Germinal center (tissue), 1 donor: ENCODE results near the gene LTBP1.
A peak's percentile ranks its signal among the peaks of the same experiment; 100 is the strongest.
"Not testable (repeated sequence)": the region's sequence is repeated elsewhere in the genome, so short reads cannot be mapped to it uniquely, and the experiment has no call there.

Experiments
- DNase-seq: peaks from one replicate; pipeline ENCODE4 v3.0.0; 2012; ENCODE audit warnings: mixed read lengths, low spot score

Gene LTBP1

GRCh38 chr2:33047939-33048338, 101.2 kb downstream of the LTBP1 start:
- DNase-seq: no peak

- DNase-seq: peak; percentile 21
Measured at GRCh38 chr2:33051586-33052360, 105.0 kb downstream of the LTBP1 start.

- no peak for DNase-seq
Measured at GRCh38 chr2:33052361-33052735, 105.6 kb downstream of the LTBP1 start.

- not testable (repeated sequence) for DNase-seq
Measured at GRCh38 chr2:33052795-33053194, 106.0 kb downstream of the LTBP1 start.

- no peak for DNase-seq
Measured at GRCh38 chr2:33056170-33056569, 109.4 kb downstream of the LTBP1 start.

- not testable (repeated sequence) for DNase-seq
Measured at GRCh38 chr2:33057307-33058028, 110.7 kb downstream of the LTBP1 start.

GRCh38 chr2:33058716-33059470, 112.1 kb downstream of the LTBP1 start:
- DNase-seq: no peak

- no peak for DNase-seq
Measured at GRCh38 chr2:33059471-33060156, 112.9 kb downstream of the LTBP1 start.

GRCh38 chr2:33060405-33060804, 113.7 kb downstream of the LTBP1 start:
- no peak for DNase-seq

GRCh38 chr2:33062665-33063250, 116.0 kb downstream of the LTBP1 start:
- DNase-seq: no peak

GRCh38 chr2:33064349-33064801, 117.6 kb downstream of the LTBP1 start:
- DNase-seq: no peak

- no peak for DNase-seq
Measured at GRCh38 chr2:33067598-33067997, 120.8 kb downstream of the LTBP1 start.

- DNase-seq: no peak
Measured at GRCh38 chr2:33068261-33068660, 121.5 kb downstream of the LTBP1 start.

GRCh38 chr2:33069894-33070651, 123.3 kb downstream of the LTBP1 start:
- no peak for DNase-seq

GRCh38 chr2:33071591-33071990, 124.8 kb downstream of the LTBP1 start:
- no peak for DNase-seq

GRCh38 chr2:33072614-33073013, 125.9 kb downstream of the LTBP1 start:
- DNase-seq: no peak

- no peak for DNase-seq
Measured at GRCh38 chr2:33073018-33073417, 126.3 kb downstream of the LTBP1 start.

- no peak for DNase-seq
Measured at GRCh38 chr2:33074197-33074596, 127.4 kb downstream of the LTBP1 start.

- no peak for DNase-seq
Measured at GRCh38 chr2:33077311-33077710, 130.6 kb downstream of the LTBP1 start.

GRCh38 chr2:33077844-33078243, 131.1 kb downstream of the LTBP1 start:
- no peak for DNase-seq

- DNase-seq: no peak
Measured at GRCh38 chr2:33081691-33082090, 134.9 kb downstream of the LTBP1 start.
